NT2/D1 (cell line): ENCODE results near the gene C2orf78.

Source experiments
- DNase-seq: peaks from one replicate; pipeline ENCODE4 v3.0.0-alpha.2; 2011; ENCODE audit warnings: low read depth, low spot score
- H3K27me3 ChIP-seq: 2 replicates; pipeline ENCODE4 v1.6.0; 2011; ENCODE audit warnings: mild to moderate bottlenecking; ENCODE audit not compliant: insufficient read length, insufficient read depth
- H3K36me3 ChIP-seq: 2 replicates; pipeline ENCODE4 v1.6.1; 2011; ENCODE audit warnings: mild to moderate bottlenecking, low read length, mixed read lengths; ENCODE audit not compliant: insufficient read depth, insufficient read length
- H3K4me1 ChIP-seq: 2 replicates; pipeline ENCODE4 v1.5.1; 2011; ENCODE audit not compliant: insufficient read depth, insufficient read length
- H3K4me3 ChIP-seq: 2 replicates; pipeline ENCODE4 v1.5.1; 2011; ENCODE audit warnings: low read depth; ENCODE audit not compliant: insufficient read length
- H3K9ac ChIP-seq: 2 replicates; pipeline ENCODE4 v1.6.0; 2011; ENCODE audit warnings: low read depth; ENCODE audit not compliant: insufficient read length
- H3K9me3 ChIP-seq: 2 replicates; pipeline ENCODE4 v1.5.1; 2011; ENCODE audit warnings: mild to moderate bottlenecking, low read length; ENCODE audit not compliant: insufficient read depth
- SUZ12 ChIP-seq: IDR thresholded peaks from 2 replicates; pipeline ENCODE4 v1.6.1; 2011; ENCODE audit not compliant: insufficient read length, insufficient read depth; ENCODE audit errors: extremely low read depth
- YY1 ChIP-seq: IDR thresholded peaks from 2 replicates; pipeline ENCODE4 v1.6.1; 2011; ENCODE audit not compliant: insufficient read length, insufficient read depth
- ZNF274 ChIP-seq: IDR thresholded peaks from 2 replicates; pipeline ENCODE4 v1.6.1; 2011; ENCODE audit warnings: mild to moderate bottlenecking, low read depth, low read length

The C2orf78 gene

GRCh38 chr2:73836141-73836943 lies 52.4 kb downstream of the C2orf78 start:
- no peak overlapping the region for H3K4me3 ChIP-seq
- H3K4me1 ChIP-seq = peaks cover 6% of the 10 kb centered on the region
- no peaks in the 10 kb centered on the region for H3K27me3 ChIP-seq
- no peak overlapping the region for H3K9ac ChIP-seq
- TF ChIP-seq ZNF274 (no peak), SUZ12 (no peak), YY1 (no peak)
- peaks cover 23% of the 10 kb centered on the region for H3K36me3 ChIP-seq
- no peaks in the 10 kb centered on the region for H3K9me3 ChIP-seq
- DNase-seq = no peak

GRCh38 chr2:73837847-73838585 lies 54.0 kb downstream of the C2orf78 start:
- H3K4me1 ChIP-seq = peaks cover 6% of the 10 kb centered on the region
- H3K9me3 ChIP-seq = no peaks in the 10 kb centered on the region
- H3K36me3 ChIP-seq = peaks cover 15% of the 10 kb centered on the region
- no peak for DNase-seq
- no peak overlapping the region for H3K9ac ChIP-seq
- H3K27me3 ChIP-seq = no peaks in the 10 kb centered on the region
- no peak overlapping the region for H3K4me3 ChIP-seq
- TF ChIP-seq YY1 (no peak), ZNF274 (no peak), SUZ12 (no peak)

GRCh38 chr2:73838889-73839534 lies 55.0 kb downstream of the C2orf78 start:
- Histone ChIP-seq H3K9me3 (no peaks in the 10 kb centered on the region), H3K27me3 (no peaks in the 10 kb centered on the region), H3K4me1 (peaks cover 6% of the 10 kb centered on the region), H3K9ac (no peak overlapping the region), H3K4me3 (no peak overlapping the region), H3K36me3 (peaks cover 7% of the 10 kb centered on the region)
- no peak for DNase-seq
- TF ChIP-seq YY1 (no peak), ZNF274 (no peak), SUZ12 (no peak)

GRCh38 chr2:73839653-73840411 lies 55.8 kb downstream of the C2orf78 start:
- no peak for DNase-seq
- Histone ChIP-seq H3K9ac (no peak overlapping the region), H3K9me3 (no peaks in the 10 kb centered on the region), H3K4me3 (no peak overlapping the region), H3K36me3 (peaks cover 8% of the 10 kb centered on the region), H3K4me1 (peaks cover 6% of the 10 kb centered on the region), H3K27me3 (no peaks in the 10 kb centered on the region)
- no peak for TF ChIP-seq SUZ12
- no peak for TF ChIP-seq ZNF274
- no peak for TF ChIP-seq YY1

GRCh38 chr2:73841912-73842738 lies 58.1 kb downstream of the C2orf78 start:
- no peak for DNase-seq
- no peaks in the 10 kb centered on the region for H3K4me1 ChIP-seq
- peaks cover 24% of the 10 kb centered on the region for H3K36me3 ChIP-seq
- TF ChIP-seq YY1 (no peak), ZNF274 (no peak), SUZ12 (no peak)
- H3K9ac ChIP-seq = no peak overlapping the region
- no peak overlapping the region for H3K4me3 ChIP-seq
- H3K9me3 ChIP-seq = no peaks in the 10 kb centered on the region
- no peaks in the 10 kb centered on the region for H3K27me3 ChIP-seq

GRCh38 chr2:73842739-73843019 lies 58.7 kb downstream of the C2orf78 start:
- no peaks in the 10 kb centered on the region for H3K4me1 ChIP-seq
- DNase-seq = no peak
- TF ChIP-seq SUZ12 (no peak), YY1 (no peak), ZNF274 (no peak)
- no peak overlapping the region for H3K9ac ChIP-seq
- H3K27me3 ChIP-seq = no peaks in the 10 kb centered on the region
- peaks cover 29% of the 10 kb centered on the region for H3K36me3 ChIP-seq
- no peaks in the 10 kb centered on the region for H3K9me3 ChIP-seq
- no peak overlapping the region for H3K4me3 ChIP-seq
